ENCODE data around the gene AIRE. TPM values are rescaled to one million over a fixed set of nuclear protein-coding genes. Genes with fewer than 3 reads are reported as not detected.
A peak's percentile ranks its signal among the peaks of the same experiment; 100 is the strongest.

Gene AIRE
- total RNA-seq, 4 donors from 2014 or later = 0.21 TPM; not detected in 3

DNA sequence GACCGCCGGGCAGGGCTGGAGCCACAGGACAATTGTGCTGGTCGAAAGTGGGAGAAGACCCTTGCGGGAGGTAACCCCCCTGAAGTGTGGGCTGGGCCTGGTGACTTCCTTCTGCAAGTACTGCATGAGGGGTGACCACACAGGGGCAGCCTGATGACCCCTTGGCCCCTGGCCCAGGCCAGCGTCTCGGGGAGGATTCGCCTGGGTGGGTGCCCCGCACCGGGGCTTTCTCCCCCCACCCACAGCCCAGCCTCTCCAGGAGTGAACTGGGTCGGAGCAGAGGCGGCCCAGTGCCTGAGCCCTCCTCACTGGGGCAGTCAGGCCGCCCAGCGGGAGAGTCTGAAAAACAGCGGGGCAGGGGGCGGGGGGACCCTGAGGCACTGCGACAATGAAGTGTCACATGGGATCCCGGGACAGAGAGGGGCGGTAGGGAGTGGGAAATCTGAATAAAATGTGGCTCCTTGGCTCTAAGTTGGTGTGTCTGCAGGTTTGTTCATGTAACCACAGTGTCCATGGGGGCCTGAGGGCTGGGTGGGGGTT lies 22.4 kb upstream of the AIRE start:
- Histone ChIP-seq H3K9me3 (no peaks in the 10 kb centered on the region), H3K27ac (no peak overlapping the region), H3K4me3 (no peak overlapping the region), H3K36me3 (no peaks in the 10 kb centered on the region), H3K4me1 (no peaks in the 10 kb centered on the region), H3K27me3 (no peaks in the 10 kb centered on the region)
- DNase-seq = no peak
- intact Hi-C loops (cut with DNase I; ENCODE audit: low total_unique reads) = no loop called here
- no peak for TF ChIP-seq POLR2A (IDR thresholded peaks at IDR 0.05)
- TF ChIP-seq, protein P1, sequence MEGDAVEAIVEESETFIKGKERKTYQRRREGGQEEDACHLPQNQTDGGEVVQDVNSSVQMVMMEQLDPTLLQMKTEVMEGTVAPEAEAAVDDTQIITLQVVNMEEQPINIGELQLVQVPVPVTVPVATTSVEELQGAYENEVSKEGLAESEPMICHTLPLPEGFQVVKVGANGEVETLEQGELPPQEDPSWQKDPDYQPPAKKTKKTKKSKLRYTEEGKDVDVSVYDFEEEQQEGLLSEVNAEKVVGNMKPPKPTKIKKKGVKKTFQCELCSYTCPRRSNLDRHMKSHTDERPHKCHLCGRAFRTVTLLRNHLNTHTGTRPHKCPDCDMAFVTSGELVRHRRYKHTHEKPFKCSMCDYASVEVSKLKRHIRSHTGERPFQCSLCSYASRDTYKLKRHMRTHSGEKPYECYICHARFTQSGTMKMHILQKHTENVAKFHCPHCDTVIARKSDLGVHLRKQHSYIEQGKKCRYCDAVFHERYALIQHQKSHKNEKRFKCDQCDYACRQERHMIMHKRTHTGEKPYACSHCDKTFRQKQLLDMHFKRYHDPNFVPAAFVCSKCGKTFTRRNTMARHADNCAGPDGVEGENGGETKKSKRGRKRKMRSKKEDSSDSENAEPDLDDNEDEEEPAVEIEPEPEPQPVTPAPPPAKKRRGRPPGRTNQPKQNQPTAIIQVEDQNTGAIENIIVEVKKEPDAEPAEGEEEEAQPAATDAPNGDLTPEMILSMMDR (IDR thresholded peaks at IDR 0.05) = no peak

DNA sequence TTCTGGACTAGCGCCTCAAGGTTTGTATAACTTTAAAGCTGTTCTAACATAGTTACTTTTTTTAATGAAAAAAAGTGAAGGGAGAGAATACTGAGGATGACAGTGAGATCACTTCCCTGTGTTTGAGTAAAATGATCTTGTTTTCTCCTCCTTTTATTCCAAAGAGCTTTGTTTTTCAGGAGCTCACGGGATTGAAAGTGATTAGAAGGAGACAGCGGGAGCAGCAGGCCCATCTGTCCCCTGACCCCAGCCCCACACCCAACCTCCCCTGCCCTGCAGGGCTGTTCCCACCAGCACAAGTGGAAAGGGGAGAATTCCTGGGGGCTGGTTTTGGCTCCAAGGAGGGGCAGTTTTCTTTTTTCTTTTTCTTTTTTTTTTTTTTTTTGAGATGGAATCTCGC lies 21.9 kb upstream of the AIRE start:
- H3K4me3 ChIP-seq = no peak overlapping the region
- intact Hi-C loops (cut with DNase I; ENCODE audit: low total_unique reads) = no loop called here
- no peak for DNase-seq

DNA sequence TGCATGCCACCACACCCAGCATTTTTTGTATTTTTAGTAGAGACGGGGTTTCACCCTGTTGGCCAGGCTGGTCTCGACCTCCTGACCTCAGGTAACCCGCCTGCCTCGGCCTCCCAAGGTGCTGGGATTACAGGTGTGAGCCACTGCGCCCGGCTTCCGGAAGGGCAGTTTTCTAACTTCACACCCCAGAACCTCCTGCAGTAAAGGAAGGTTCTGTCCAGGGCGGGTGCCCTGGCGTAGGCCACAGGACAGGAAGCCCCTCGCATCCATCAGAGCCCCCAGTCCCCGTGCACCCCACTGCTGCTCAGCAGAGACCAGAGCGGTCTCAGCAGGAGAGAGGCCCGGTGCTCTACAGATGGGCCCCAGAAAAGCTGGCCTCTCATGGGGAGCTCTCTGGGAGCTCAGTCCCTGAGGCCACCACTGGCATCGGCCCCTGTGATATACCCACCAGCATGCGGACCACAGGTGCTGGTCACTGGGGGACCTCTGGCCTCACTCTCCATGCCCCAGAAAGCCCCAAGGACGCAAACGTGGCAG lies 19.9 kb upstream of the AIRE start:
- Histone ChIP-seq H3K4me3 (no peak overlapping the region), H3K27me3 (no peaks in the 10 kb centered on the region), H3K27ac (no peak overlapping the region), H3K4me1 (no peaks in the 10 kb centered on the region), H3K9me3 (no peaks in the 10 kb centered on the region), H3K36me3 (no peaks in the 10 kb centered on the region)
- DNase-seq = no peak
- intact Hi-C loops (cut with DNase I; ENCODE audit: low total_unique reads) = no loop called here
- TF ChIP-seq, protein P1 (IDR thresholded peaks at IDR 0.05) = no peak
- no peak for TF ChIP-seq POLR2A (IDR thresholded peaks at IDR 0.05)

More for the DNA sequence above, 21.9 kb upstream of the AIRE start:
- TF ChIP-seq, protein P1 (IDR thresholded peaks at IDR 0.05) = no peak
- no peak for TF ChIP-seq POLR2A (IDR thresholded peaks at IDR 0.05)
- Histone ChIP-seq H3K36me3 (no peaks in the 10 kb centered on the region), H3K9me3 (no peaks in the 10 kb centered on the region), H3K27ac (no peak overlapping the region), H3K4me1 (no peaks in the 10 kb centered on the region), H3K27me3 (no peaks in the 10 kb centered on the region)

DNA sequence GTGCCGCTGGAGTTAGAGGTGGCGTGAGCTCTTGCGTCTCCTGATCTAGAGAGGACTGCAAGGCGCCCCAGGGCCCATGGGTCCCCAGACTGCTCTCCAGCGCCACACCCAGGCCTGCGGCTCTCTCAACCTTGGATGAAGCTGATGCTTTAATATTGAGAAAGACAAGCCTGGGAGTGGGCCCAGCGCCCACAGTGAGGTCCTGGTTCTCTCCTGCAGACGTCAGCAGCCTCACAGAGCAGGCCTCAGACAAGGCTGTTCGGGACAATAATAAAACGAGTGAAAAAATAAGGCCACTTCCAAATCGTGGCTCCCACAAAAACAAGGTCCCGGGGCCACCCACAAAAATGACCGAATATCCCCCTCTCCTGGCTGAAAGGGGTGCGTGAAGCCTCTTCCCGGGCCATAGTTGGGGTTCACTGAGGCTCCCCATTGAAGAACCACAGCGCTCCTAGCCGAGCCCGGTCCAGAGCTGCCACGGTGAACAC lies 18.0 kb upstream of the AIRE start:
- Histone ChIP-seq H3K27ac (no peak overlapping the region), H3K36me3 (no peaks in the 10 kb centered on the region), H3K9me3 (no peaks in the 10 kb centered on the region), H3K4me3 (no peak overlapping the region), H3K27me3 (no peaks in the 10 kb centered on the region), H3K4me1 (no peaks in the 10 kb centered on the region)
- peak; percentile 37 to 58 for DNase-seq
- TF ChIP-seq POLR2A (IDR thresholded peaks at IDR 0.05) = no peak
- TF ChIP-seq, protein P1 (IDR thresholded peaks at IDR 0.05) = peak in 1 of 4 experiments; percentile 29
- intact Hi-C loops (cut with DNase I; ENCODE audit: low total_unique reads) = no loop called here

DNA sequence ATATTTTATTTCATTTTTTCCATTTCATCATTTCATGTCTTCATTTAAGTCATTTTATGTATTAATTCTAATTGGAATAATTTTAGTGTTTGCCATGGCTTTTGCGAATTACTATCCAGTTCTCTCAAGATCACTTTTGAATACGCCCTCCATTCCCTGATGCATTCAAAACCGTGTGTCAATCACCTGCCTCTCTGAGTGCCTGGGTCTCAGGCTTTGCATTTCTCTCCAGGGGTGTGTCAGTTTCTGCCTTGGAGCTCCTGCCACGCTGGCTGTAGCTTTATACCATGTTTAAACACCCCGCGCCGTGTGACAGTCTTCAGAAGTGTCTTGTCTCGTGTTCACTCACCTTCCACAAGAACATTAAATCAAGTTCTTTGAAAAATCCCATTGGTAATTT lies 16.6 kb upstream of the AIRE start:
- TF ChIP-seq, protein P1 (IDR thresholded peaks at IDR 0.05) = no peak
- no peak for TF ChIP-seq POLR2A (IDR thresholded peaks at IDR 0.05)
- no peaks in the 10 kb centered on the region for H3K36me3 ChIP-seq
- H3K4me3 ChIP-seq = no peak overlapping the region
- no peaks in the 10 kb centered on the region for H3K27me3 ChIP-seq
- no peak for DNase-seq
- H3K9me3 ChIP-seq = no peaks in the 10 kb centered on the region
- no peak overlapping the region for H3K27ac ChIP-seq
- intact Hi-C loops (cut with DNase I; ENCODE audit: low total_unique reads) = no loop called here
- H3K4me1 ChIP-seq = no peaks in the 10 kb centered on the region

Data from uterus (tissue), 4 donors.